Upper lobe of left lung (tissue), 6 donors: ENCODE measurements around the gene CCDC57. TPM values are rescaled to one million over a fixed set of nuclear protein-coding genes. Genes with fewer than 3 reads are reported as not detected.

Source experiments
- ATAC-seq, 2 donors: fragments of 200-7000 bp; cut with Tn5 transposase; one replicate each; pipeline ENCODE4 v1.9.1; 2022; ENCODE audit warnings: mild to moderate bottlenecking in 2 of 2, moderate library complexity in 2 of 2; ENCODE audit not compliant: low FRiP score in 2 of 2
- DNase-seq, 2 donors: peaks; one replicate each; pipeline ENCODE4 v3.0.0-alpha.2; 2019 to 2020
- H3K27ac ChIP-seq, 4 donors: fragments of 200-600 bp; sonication (generic); one replicate each; pipeline ENCODE4 v1.5.1; 2016 to 2019
- H3K27me3 ChIP-seq, 4 donors: fragments of 200-600 bp; sonication (generic); one replicate each; pipeline ENCODE4 v1.5.1; 2017 to 2019
- H3K36me3 ChIP-seq, 4 donors: fragments of 200-600 bp; sonication (generic); one replicate each; pipeline ENCODE4 v1.5.1; 2016 to 2019
- H3K4me1 ChIP-seq, 4 donors: fragments of 200-600 bp; sonication (generic); one replicate each; pipeline ENCODE4 v1.5.1; 2018 to 2019
- H3K4me3 ChIP-seq, 4 donors: fragments of 200-600 bp; sonication (generic); one replicate each; pipeline ENCODE4 v1.5.1; 2017 to 2019; ENCODE audit warnings: mild to moderate bottlenecking in 2 of 4, moderate library complexity in 1 of 4
- H3K9me3 ChIP-seq, 4 donors: fragments of 200-600 bp; sonication (generic); one replicate each; pipeline ENCODE4 v1.5.1; 2018 to 2019
- EP300 ChIP-seq, 4 donors: sonication (generic); formaldehyde crosslinking; IDR thresholded peaks; one replicate each; pipeline ENCODE4 v1.5.1; 2017; ENCODE audit warnings: antibody characterized with exemption in 4 of 4, control low read depth in 2 of 4
- POLR2A ChIP-seq, 4 donors: fragments of 450-650 bp; IDR thresholded peaks; one replicate each; pipeline ENCODE4 v1.5.1; 2016 to 2017; ENCODE audit warnings: antibody characterized with exemption in 4 of 4, mild to moderate bottlenecking in 2 of 4
- POLR2AphosphoS5 ChIP-seq, 2 donors: sonication (generic); formaldehyde crosslinking; IDR thresholded peaks; one replicate each; pipeline ENCODE4 v1.5.1; 2017; ENCODE audit warnings: antibody characterized with exemption in 2 of 2
- WGBS, 2 donors: methylation state at CpG; one replicate each; pipeline ENCODE4 v1.1.5; 2017 to 2018; 5-methylcytosine and 5-hydroxymethylcytosine counted together
- total RNA-seq, 6 donors: library from RNA; depleted of rRNA in 4 of 6; stranded (reverse); fragments of >200 nt in 4 of 6; gene quantifications; one replicate each; pipeline versions ENCODE4 v1.1.0 to v1.2.1, GENCODE V29; 2016 to 2021
- TF ChIP-seq, protein P1 (sequence below), 6 experiments: fragments of 450-650 bp in 4 of 6; fragments of 200-600 bp in 2 of 6; sonication (generic) in 2 of 6; IDR thresholded peaks; one replicate each; pipeline ENCODE4 v1.5.1; 2016 to 2019; ENCODE audit warnings: antibody characterized with exemption in 6 of 6
- donor health status: DM: no; HTN: no; CAD: no; lungs with moderate emphysema.
- donor health status: DM: no; HTN: yes; CAD: no; lungs with severe emphysema.

Gene CCDC57
- total RNA-seq, 6 donors from 2014 or later = 52.9 to 204 (median 71.8) TPM

DNA sequence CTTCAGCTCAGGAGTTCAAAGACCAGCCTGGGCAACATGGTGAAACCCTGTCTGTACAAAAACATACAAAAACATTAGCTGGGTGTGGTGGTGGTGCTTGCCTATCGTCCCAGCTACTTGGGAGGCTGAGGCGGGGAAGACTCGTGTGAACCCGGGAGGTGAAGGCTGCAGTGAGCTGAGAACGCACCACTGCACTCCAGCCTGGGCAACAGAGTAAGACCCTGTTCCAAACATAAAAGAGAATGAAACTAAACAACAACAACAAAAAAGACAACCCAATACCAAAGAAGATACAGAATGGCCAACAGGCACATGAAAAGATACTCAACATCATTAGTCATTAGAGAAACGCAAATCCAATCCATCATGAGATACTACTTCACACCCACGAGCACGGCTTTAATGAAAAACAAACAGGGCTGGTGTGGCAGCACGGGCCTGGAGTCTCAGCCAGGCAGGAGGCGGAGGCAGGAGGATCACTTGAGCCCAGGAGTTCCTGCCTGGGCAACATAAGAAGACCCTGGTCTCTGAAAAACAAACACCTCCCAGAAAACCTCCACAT is 8.8 kb upstream of the CCDC57 start:
- peak overlapping the region in 1 of 4 donors; percentile 23 for H3K27ac ChIP-seq
- DNase-seq (no peak), ATAC-seq (no peak)
- no peak overlapping the region for H3K4me3 ChIP-seq
- H3K27me3 ChIP-seq = no peaks in the 10 kb centered on the region
- TF ChIP-seq EP300 (IDR thresholded peaks at IDR 0.05) = no peak
- no peak for TF ChIP-seq POLR2A (IDR thresholded peaks at IDR 0.05)
- WGBS, 2 donors = 71 to 78% methylated on average over 10 of the region's 10 CpGs
- peaks cover 15 to 22% (median 17%) of the 10 kb centered on the region in 4 donors for H3K4me1 ChIP-seq
- H3K36me3 ChIP-seq = no peaks in the 10 kb centered on the region
- no peaks in the 10 kb centered on the region for H3K9me3 ChIP-seq

GRCh38 chr17:82219753-82220709 is 7.4 kb upstream of the CCDC57 start:
- H3K4me1 ChIP-seq = peaks cover 24 to 35% (median 28%) of the 10 kb centered on the region in 4 donors
- peak overlapping the region in 2 of 4 donors; percentile 91 to 97 for H3K27ac ChIP-seq
- H3K36me3 ChIP-seq = no peaks in the 10 kb centered on the region
- TF ChIP-seq POLR2AphosphoS5 (IDR thresholded peaks at IDR 0.05) (no peak), EP300 (IDR thresholded peaks at IDR 0.05) (no peak), POLR2A (IDR thresholded peaks at IDR 0.05) (no peak)
- TF ChIP-seq, protein P1, sequence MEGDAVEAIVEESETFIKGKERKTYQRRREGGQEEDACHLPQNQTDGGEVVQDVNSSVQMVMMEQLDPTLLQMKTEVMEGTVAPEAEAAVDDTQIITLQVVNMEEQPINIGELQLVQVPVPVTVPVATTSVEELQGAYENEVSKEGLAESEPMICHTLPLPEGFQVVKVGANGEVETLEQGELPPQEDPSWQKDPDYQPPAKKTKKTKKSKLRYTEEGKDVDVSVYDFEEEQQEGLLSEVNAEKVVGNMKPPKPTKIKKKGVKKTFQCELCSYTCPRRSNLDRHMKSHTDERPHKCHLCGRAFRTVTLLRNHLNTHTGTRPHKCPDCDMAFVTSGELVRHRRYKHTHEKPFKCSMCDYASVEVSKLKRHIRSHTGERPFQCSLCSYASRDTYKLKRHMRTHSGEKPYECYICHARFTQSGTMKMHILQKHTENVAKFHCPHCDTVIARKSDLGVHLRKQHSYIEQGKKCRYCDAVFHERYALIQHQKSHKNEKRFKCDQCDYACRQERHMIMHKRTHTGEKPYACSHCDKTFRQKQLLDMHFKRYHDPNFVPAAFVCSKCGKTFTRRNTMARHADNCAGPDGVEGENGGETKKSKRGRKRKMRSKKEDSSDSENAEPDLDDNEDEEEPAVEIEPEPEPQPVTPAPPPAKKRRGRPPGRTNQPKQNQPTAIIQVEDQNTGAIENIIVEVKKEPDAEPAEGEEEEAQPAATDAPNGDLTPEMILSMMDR (IDR thresholded peaks at IDR 0.05) = no peak
- no peaks in the 10 kb centered on the region for H3K9me3 ChIP-seq
- no peaks in the 10 kb centered on the region for H3K27me3 ChIP-seq
- DNase-seq = no peak
- ATAC-seq = no peak
- WGBS, 2 donors = 92 to 96% methylated on average over 2 to 11 of the region's 11 CpGs
- H3K4me3 ChIP-seq = no peak overlapping the region

GRCh38 chr17:82219083-82219482 is 6.4 kb upstream of the CCDC57 start:
- 95% methylated on average over 3 to 5 of the region's 7 CpGs for WGBS, 2 donors
- Histone ChIP-seq H3K4me1 (peaks cover 29 to 37% (median 32%) of the 10 kb centered on the region in 4 donors), H3K4me3 (no peak overlapping the region), H3K36me3 (no peaks in the 10 kb centered on the region), H3K9me3 (no peaks in the 10 kb centered on the region), H3K27ac (peak overlapping the region in 2 of 4 donors; percentile 91 to 97), H3K27me3 (no peaks in the 10 kb centered on the region)
- TF ChIP-seq POLR2AphosphoS5 (IDR thresholded peaks at IDR 0.05) (no peak), EP300 (IDR thresholded peaks at IDR 0.05) (no peak), POLR2A (IDR thresholded peaks at IDR 0.05) (no peak)
- TF ChIP-seq, protein P1 (IDR thresholded peaks at IDR 0.05) = no peak
- DNase-seq = no peak
- ATAC-seq = no peak

- Histone ChIP-seq H3K27me3 (no peaks in the 10 kb centered on the region), H3K27ac (peak overlapping the region; percentile 91 to 97 (median 92)), H3K36me3 (no peaks in the 10 kb centered on the region), H3K4me3 (peak overlapping the region in 1 of 4 donors; percentile 8), H3K9me3 (no peaks in the 10 kb centered on the region), H3K4me1 (peaks cover 34 to 40% (median 37%) of the 10 kb centered on the region in 4 donors)
- DNase-seq (peak in 1 of 2 donors; percentile 79), ATAC-seq (no peak)
- 89 to 94% methylated on average over 22 to 29 of the region's 32 CpGs for WGBS, 2 donors
- TF ChIP-seq POLR2A (IDR thresholded peaks at IDR 0.05) (no peak), EP300 (IDR thresholded peaks at IDR 0.05) (no peak), POLR2AphosphoS5 (IDR thresholded peaks at IDR 0.05) (no peak)
- TF ChIP-seq, protein P1 (IDR thresholded peaks at IDR 0.05) = no peak
These were observed 5.9 kb upstream of the CCDC57 start for GRCh38 chr17:82218349-82219075.
